OCI-LY7 (cell line): ENCODE results near the gene TP63. TPM values are rescaled to one million over a fixed set of nuclear protein-coding genes. Genes with fewer than 3 reads are reported as not detected.

ENCODE experiments used
- BruUV-seq: library from RNA; stranded (reverse); fragments of 400-500 nt; replicated peaks from 2 replicates; lab custom pipeline; 2021; lab: Mats Ljungman, UMichigan
- CTCF ChIA-PET: fragments of 300-600 bp; sonication (Branson Sonifier 250); formaldehyde crosslinking; loops from one replicate; lab custom pipeline; 2022; ENCODE audit warnings: antibody characterized with exemption; ENCODE audit not compliant: unreplicated experiment; lab: Charles Lee
- POLR2A ChIA-PET: fragments of 300-600 bp; sonication (Branson Sonifier 250); formaldehyde crosslinking; loops from one replicate; lab custom pipeline; 2022; ENCODE audit warnings: antibody characterized with exemption; lab: Charles Lee
- DNase-seq: peaks from one replicate; pipeline ENCODE4 v3.0.0-alpha.2; 2015; ENCODE audit warnings: low spot score
- H2AFZ ChIP-seq: fragments of 200-600 bp; sonication (generic), shearing (Covaris generic); 2 replicates; pipeline ENCODE4 v1.6.1; 2014; ENCODE audit warnings: mild to moderate bottlenecking, antibody characterized with exemption, low read length, moderate library complexity
- H3K27ac ChIP-seq: fragments of 200-600 bp; sonication (generic); 2 replicates; pipeline ENCODE4 v1.5.1; 2014; ENCODE audit warnings: mixed run types, low read depth, mild to moderate bottlenecking, moderate library complexity, low read length, inconsistent platforms; ENCODE audit not compliant: poor library complexity, severe bottlenecking
- H3K36me3 ChIP-seq: fragments of 200-600 bp; sonication (generic); 2 replicates; pipeline ENCODE4 v1.6.1; 2014; ENCODE audit warnings: mild to moderate bottlenecking, antibody characterized with exemption, low read length, moderate library complexity, mixed read lengths; ENCODE audit not compliant: insufficient read depth
- H3K4me1 ChIP-seq: fragments of 200-600 bp; sonication (generic); 2 replicates; pipeline ENCODE4 v1.5.1; 2014; ENCODE audit warnings: mild to moderate bottlenecking, low read length; ENCODE audit not compliant: insufficient read depth, poor library complexity, severe bottlenecking
- H3K4me2 ChIP-seq: fragments of 200-600 bp; sonication (generic); 2 replicates; pipeline ENCODE4 v1.6.1; 2014; ENCODE audit warnings: mild to moderate bottlenecking, low read length
- H3K4me3 ChIP-seq: fragments of 200-600 bp; sonication (generic); 2 replicates; pipeline ENCODE4 v1.5.1; 2014; ENCODE audit warnings: mild to moderate bottlenecking, low read depth, low read length; ENCODE audit not compliant: poor library complexity, severe bottlenecking
- H3K79me2 ChIP-seq: fragments of 200-600 bp; sonication (generic); 2 replicates; pipeline ENCODE4 v1.6.1; 2016; ENCODE audit warnings: low read depth, mild to moderate bottlenecking, low read length, moderate library complexity, mixed read lengths; ENCODE audit not compliant: insufficient read depth
- H3K9me2 ChIP-seq: fragments of 200-600 bp; sonication (generic); 2 replicates; pipeline ENCODE4 v1.6.1; 2016; ENCODE audit warnings: mild to moderate bottlenecking, low read length, mixed read lengths; ENCODE audit not compliant: insufficient read depth
- H3K9me3 ChIP-seq: fragments of 200-600 bp; sonication (generic); 2 replicates; pipeline ENCODE4 v1.6.1; 2014; ENCODE audit warnings: mild to moderate bottlenecking, mixed run types, low read length, mixed read lengths
- H4K20me1 ChIP-seq: fragments of 200-600 bp; sonication (generic); 2 replicates; pipeline ENCODE4 v1.6.1; 2014; ENCODE audit warnings: mild to moderate bottlenecking, antibody characterized with exemption, low read length, moderate library complexity, mixed read lengths; ENCODE audit not compliant: insufficient read depth
- EZH2phosphoT487 ChIP-seq: fragments of 200-600 bp; sonication (generic); IDR thresholded peaks from 2 replicates; pipeline ENCODE4 v1.6.1; 2018; ENCODE audit warnings: low read depth, borderline replicate concordance, mild to moderate bottlenecking, mixed run types, antibody characterized with exemption, low read length, moderate library complexity, mixed read lengths
- intact Hi-C: fragments of 100-400 bp; cut with micrococcal nuclease; formaldehyde crosslinking; loops from one replicate; pipeline ENCODE4 v1.10.0; 2022; ENCODE audit not compliant: unreplicated experiment
- total RNA-seq, 2 experiments: library from RNA; depleted of rRNA in 1 of 2; stranded (reverse); fragments of >200 nt in 1 of 2; shearing (Covaris generic) in 1 of 2; gene quantifications; 2 replicates each; pipeline ENCODE4 v1.2.3, GENCODE V29; 2014 to 2022
- TF ChIP-seq, protein P1 (sequence below): fragments of 200-600 bp; sonication (generic); conservative IDR thresholded peaks from 2 replicates; pipeline ENCODE4 v1.5.1; 2014; ENCODE audit warnings: mild to moderate bottlenecking, antibody characterized with exemption, low read length, moderate library complexity, mixed read lengths

Gene TP63
- total RNA-seq, 2 experiments from 2014 or later: 0.16 to 1.1 TPM

- ChIA-PET POLR2A (interaction anchor here (0.6 to 1.0 kb wide), 4 partner anchors 9 to 394 kb away, joined by 3 to 7 read pairs (median 4); no protein-coding TSS in a partner anchor), CTCF (no interaction called here)
- DNase-seq: no peak
- no peaks in the 10 kb centered on the region for H3K4me1 ChIP-seq
- H3K79me2 ChIP-seq: no peaks in the 10 kb centered on the region
- no peak overlapping the region for H2AFZ ChIP-seq
- H3K9me3 ChIP-seq: no peaks in the 10 kb centered on the region
- H3K27ac ChIP-seq: no peak overlapping the region
- no peaks in the 10 kb centered on the region for H3K36me3 ChIP-seq
- no peaks in the 10 kb centered on the region for H4K20me1 ChIP-seq
- intact Hi-C loops: no loop called here
- no peaks in the 10 kb centered on the region for H3K9me2 ChIP-seq
- BruUV-seq: no TSS peak
- no peak overlapping the region for H3K4me2 ChIP-seq
- TF ChIP-seq, protein P1, sequence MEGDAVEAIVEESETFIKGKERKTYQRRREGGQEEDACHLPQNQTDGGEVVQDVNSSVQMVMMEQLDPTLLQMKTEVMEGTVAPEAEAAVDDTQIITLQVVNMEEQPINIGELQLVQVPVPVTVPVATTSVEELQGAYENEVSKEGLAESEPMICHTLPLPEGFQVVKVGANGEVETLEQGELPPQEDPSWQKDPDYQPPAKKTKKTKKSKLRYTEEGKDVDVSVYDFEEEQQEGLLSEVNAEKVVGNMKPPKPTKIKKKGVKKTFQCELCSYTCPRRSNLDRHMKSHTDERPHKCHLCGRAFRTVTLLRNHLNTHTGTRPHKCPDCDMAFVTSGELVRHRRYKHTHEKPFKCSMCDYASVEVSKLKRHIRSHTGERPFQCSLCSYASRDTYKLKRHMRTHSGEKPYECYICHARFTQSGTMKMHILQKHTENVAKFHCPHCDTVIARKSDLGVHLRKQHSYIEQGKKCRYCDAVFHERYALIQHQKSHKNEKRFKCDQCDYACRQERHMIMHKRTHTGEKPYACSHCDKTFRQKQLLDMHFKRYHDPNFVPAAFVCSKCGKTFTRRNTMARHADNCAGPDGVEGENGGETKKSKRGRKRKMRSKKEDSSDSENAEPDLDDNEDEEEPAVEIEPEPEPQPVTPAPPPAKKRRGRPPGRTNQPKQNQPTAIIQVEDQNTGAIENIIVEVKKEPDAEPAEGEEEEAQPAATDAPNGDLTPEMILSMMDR: no peak
- TF ChIP-seq EZH2phosphoT487: no peak
- no peak overlapping the region for H3K4me3 ChIP-seq
These were observed 1.3 kb upstream of the TP63 start for GRCh38 chr3:189629803-189630455.

GRCh38 chr3:189630767-189631372 lies 319 bp upstream of the TP63 start:
- ChIA-PET CTCF (no interaction called here), POLR2A (interaction anchor here (0.6 to 1.0 kb wide), 4 partner anchors 9 to 741 kb away, joined by 3 to 5 read pairs (median 4); no protein-coding TSS in a partner anchor)
- H3K9me3 ChIP-seq: no peaks in the 10 kb centered on the region
- no TSS peak for BruUV-seq
- no peaks in the 10 kb centered on the region for H3K4me1 ChIP-seq
- H3K27ac ChIP-seq: peak overlapping the region; percentile 24
- no peaks in the 10 kb centered on the region for H3K79me2 ChIP-seq
- H3K9me2 ChIP-seq: no peaks in the 10 kb centered on the region
- no peaks in the 10 kb centered on the region for H4K20me1 ChIP-seq
- TF ChIP-seq, protein P1: no peak
- TF ChIP-seq EZH2phosphoT487: no peak
- peak overlapping the region; percentile 36 for H3K4me2 ChIP-seq
- no peaks in the 10 kb centered on the region for H3K36me3 ChIP-seq
- H2AFZ ChIP-seq: peak overlapping the region; percentile 17; the same call in 1 of the 2 replicates
- H3K4me3 ChIP-seq: peak overlapping the region; percentile 29
- intact Hi-C loops: no loop called here
- peak; percentile 26 for DNase-seq

GRCh38 chr3:189631409-189631808 lies 220 bp downstream of the TP63 start:
- no peak for DNase-seq
- ChIA-PET POLR2A (interaction anchor here (0.7 kb wide), 1 partner anchor 740 kb away, joined by 3 read pairs; no protein-coding TSS in a partner anchor), CTCF (no interaction called here)
- H3K79me2 ChIP-seq: no peaks in the 10 kb centered on the region
- H3K36me3 ChIP-seq: no peaks in the 10 kb centered on the region
- no TSS peak for BruUV-seq
- TF ChIP-seq, protein P1: no peak
- no peak for TF ChIP-seq EZH2phosphoT487
- H2AFZ ChIP-seq: no peak overlapping the region
- intact Hi-C loops: no loop called here
- no peak overlapping the region for H3K4me2 ChIP-seq
- peak overlapping the region; percentile 10 for H3K27ac ChIP-seq
- H4K20me1 ChIP-seq: no peaks in the 10 kb centered on the region
- H3K4me1 ChIP-seq: no peaks in the 10 kb centered on the region
- H3K9me2 ChIP-seq: no peaks in the 10 kb centered on the region
- no peaks in the 10 kb centered on the region for H3K9me3 ChIP-seq
- no peak overlapping the region for H3K4me3 ChIP-seq
